Measurements from ENCODE around the gene SLC19A2.

DNA sequence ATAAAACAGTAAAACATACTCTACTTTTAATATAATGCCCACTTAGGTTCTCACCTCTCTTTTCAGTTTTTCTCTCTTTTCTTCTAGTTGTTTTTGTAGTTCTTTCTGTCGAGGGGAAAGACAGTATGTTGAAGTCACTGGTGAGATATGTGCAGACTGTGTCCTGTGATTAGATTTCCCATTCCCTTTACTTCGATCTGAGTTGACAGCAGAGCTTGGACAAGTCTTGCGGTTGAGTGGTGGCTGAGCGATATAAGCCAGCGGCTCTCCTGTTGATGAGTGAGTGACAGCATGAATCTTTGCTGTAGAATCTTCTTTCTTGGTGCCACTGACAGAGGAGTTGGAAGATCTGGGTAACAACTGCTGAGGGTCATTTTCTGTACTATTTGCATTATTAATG lies 64.4 kb downstream of the SLC19A2 start:
- TF ChIP-seq, protein P1, sequence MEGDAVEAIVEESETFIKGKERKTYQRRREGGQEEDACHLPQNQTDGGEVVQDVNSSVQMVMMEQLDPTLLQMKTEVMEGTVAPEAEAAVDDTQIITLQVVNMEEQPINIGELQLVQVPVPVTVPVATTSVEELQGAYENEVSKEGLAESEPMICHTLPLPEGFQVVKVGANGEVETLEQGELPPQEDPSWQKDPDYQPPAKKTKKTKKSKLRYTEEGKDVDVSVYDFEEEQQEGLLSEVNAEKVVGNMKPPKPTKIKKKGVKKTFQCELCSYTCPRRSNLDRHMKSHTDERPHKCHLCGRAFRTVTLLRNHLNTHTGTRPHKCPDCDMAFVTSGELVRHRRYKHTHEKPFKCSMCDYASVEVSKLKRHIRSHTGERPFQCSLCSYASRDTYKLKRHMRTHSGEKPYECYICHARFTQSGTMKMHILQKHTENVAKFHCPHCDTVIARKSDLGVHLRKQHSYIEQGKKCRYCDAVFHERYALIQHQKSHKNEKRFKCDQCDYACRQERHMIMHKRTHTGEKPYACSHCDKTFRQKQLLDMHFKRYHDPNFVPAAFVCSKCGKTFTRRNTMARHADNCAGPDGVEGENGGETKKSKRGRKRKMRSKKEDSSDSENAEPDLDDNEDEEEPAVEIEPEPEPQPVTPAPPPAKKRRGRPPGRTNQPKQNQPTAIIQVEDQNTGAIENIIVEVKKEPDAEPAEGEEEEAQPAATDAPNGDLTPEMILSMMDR (optimal IDR thresholded peaks at IDR 0.05 in 1 of 3, IDR thresholded peaks at IDR 0.05 in 1 of 3, conservative IDR thresholded peaks at IDR 0.05 in 1 of 3; ENCODE audit: extremely low read depth in 1 of 3, insufficient read depth in 2 of 3, low read length in 3 of 3) = no peak
- no peak for TF ChIP-seq EZH2 (IDR thresholded peaks at IDR 0.05; ENCODE audit: low read length)

Data from keratinocyte (primary cell).